ENCODE data around the gene ZNF300.

DNA sequence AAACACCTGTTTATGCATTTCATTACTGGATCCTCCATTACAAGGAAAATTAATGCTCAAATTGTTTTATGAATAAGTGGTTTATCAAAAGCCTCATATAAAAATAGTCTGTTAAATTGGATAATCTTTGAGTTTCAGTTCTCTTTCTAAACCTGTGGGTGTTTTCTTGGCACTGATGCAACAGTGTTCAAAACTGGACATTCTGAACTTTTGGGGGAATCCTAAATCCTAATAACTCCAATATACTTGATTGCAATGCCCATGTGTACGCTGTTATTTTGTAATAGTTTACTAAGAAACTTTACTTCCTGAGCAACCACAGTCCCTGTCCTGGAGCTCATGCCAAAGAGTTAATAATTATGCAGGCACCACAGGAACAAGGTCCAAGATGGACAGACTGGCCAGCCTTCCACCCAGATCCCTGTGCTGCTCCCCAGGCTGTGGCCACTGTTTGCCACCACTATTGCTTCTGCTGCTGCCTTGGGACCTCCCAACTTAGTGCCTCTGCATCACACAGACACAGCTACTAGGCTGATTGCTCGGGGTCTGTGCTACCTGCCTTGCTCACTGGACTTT lies 44.4 kb downstream of the ZNF300 start:
- no peak for TF ChIP-seq EZH2phosphoT487 (IDR thresholded peaks at IDR 0.05; ENCODE audit: borderline replicate concordance)
- TF ChIP-seq, protein P1, sequence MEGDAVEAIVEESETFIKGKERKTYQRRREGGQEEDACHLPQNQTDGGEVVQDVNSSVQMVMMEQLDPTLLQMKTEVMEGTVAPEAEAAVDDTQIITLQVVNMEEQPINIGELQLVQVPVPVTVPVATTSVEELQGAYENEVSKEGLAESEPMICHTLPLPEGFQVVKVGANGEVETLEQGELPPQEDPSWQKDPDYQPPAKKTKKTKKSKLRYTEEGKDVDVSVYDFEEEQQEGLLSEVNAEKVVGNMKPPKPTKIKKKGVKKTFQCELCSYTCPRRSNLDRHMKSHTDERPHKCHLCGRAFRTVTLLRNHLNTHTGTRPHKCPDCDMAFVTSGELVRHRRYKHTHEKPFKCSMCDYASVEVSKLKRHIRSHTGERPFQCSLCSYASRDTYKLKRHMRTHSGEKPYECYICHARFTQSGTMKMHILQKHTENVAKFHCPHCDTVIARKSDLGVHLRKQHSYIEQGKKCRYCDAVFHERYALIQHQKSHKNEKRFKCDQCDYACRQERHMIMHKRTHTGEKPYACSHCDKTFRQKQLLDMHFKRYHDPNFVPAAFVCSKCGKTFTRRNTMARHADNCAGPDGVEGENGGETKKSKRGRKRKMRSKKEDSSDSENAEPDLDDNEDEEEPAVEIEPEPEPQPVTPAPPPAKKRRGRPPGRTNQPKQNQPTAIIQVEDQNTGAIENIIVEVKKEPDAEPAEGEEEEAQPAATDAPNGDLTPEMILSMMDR (conservative IDR thresholded peaks at IDR 0.05; ENCODE audit: low read length) = no peak

Data from Loucy (cell line).